SK-N-SH (cell line): ENCODE measurements around the gene SLC15A1. TPM values are rescaled to one million over a fixed set of nuclear protein-coding genes. Genes with fewer than 3 reads are reported as not detected.

Experiments
- CTCF ChIA-PET: fragments of 300-600, 350-600 bp; formaldehyde crosslinking; extraction: SDS; loops from one replicate; lab custom pipeline; 2021; lab: Yijun Ruan, JAX
- POLR2A ChIA-PET: fragments of 350-600 bp; sonication (Branson Sonifier 250); formaldehyde crosslinking; extraction: SDS; loops from one replicate; lab custom pipeline; 2020; ENCODE audit warnings: antibody characterized with exemption, inconsistent platforms; lab: Yijun Ruan, JAX
- DNase-seq: peaks from one replicate; pipeline ENCODE4 v3.0.0; 2012
- H2AFZ ChIP-seq: fragments of 200-600 bp; sonication (generic); 2 replicates; pipeline ENCODE4 v1.8.1; 2016; ENCODE audit warnings: antibody characterized with exemption, mild to moderate bottlenecking, low read depth
- H3F3A ChIP-seq: fragments of 200-600 bp; sonication (generic); replicated peaks from 2 replicates; pipeline ENCODE3; 2016; ENCODE audit warnings: antibody characterized with exemption, mild to moderate bottlenecking; ENCODE audit not compliant: insufficient read depth
- H3K27ac ChIP-seq, 2 experiments: fragments of 200-500 bp in 1 of 2; fragments of 200-600 bp in 1 of 2; sonication (Bioruptor generic) in 1 of 2; sonication (generic), shearing (Covaris generic) in 1 of 2; 2 replicates each; pipeline versions ENCODE4 v1.5.1 to v1.6.1; 2014 to 2016; ENCODE audit warnings: low read depth in 2 of 2, inconsistent platforms in 1 of 2, low read length in 1 of 2, mild to moderate bottlenecking in 1 of 2, mixed read lengths in 1 of 2
- H3K27me3 ChIP-seq: fragments of 200-600 bp; sonication (generic), shearing (Covaris generic); 2 replicates; pipeline ENCODE4 v1.6.1; 2016; ENCODE audit warnings: mixed run types; ENCODE audit not compliant: insufficient read depth
- H3K36me3 ChIP-seq, 2 experiments: fragments of 200-500 bp in 1 of 2; fragments of 200-600 bp in 1 of 2; sonication (Bioruptor generic) in 1 of 2; sonication (generic) in 1 of 2; replicated peaks in 1 of 2; 2 replicates each; pipeline versions ENCODE3 to v1.5.1; 2014 to 2016; ENCODE audit warnings: low read length in 1 of 2, mild to moderate bottlenecking in 1 of 2; ENCODE audit not compliant: insufficient read depth in 2 of 2, control insufficient read depth in 1 of 2
- H3K4me1 ChIP-seq, 2 experiments: fragments of 200-500 bp in 1 of 2; fragments of 200-600 bp in 1 of 2; sonication (Bioruptor generic) in 1 of 2; sonication (generic), shearing (Covaris generic) in 1 of 2; 2 replicates each; pipeline versions ENCODE4 v1.5.1 to v1.6.1; 2014 to 2016; ENCODE audit warnings: low read depth in 1 of 2, low read length in 1 of 2, mixed run types in 1 of 2; ENCODE audit not compliant: insufficient read depth in 2 of 2, control insufficient read depth in 1 of 2
- H3K4me2 ChIP-seq: fragments of 200-600 bp; sonication (generic), shearing (Covaris generic); 2 replicates; pipeline ENCODE4 v1.6.1; 2017; ENCODE audit warnings: mixed run types
- H3K4me3 ChIP-seq, 2 experiments: fragments of 200-500 bp in 1 of 2; fragments of 200-600 bp in 1 of 2; sonication (Bioruptor generic) in 1 of 2; sonication (generic), shearing (Covaris generic) in 1 of 2; 2 replicates each; pipeline versions ENCODE4 v1.5.1 to v1.8.1; 2014 to 2016; ENCODE audit warnings: low read depth in 2 of 2, inconsistent platforms in 1 of 2, low read length in 1 of 2, mild to moderate bottlenecking in 1 of 2, mixed read lengths in 1 of 2, moderate library complexity in 1 of 2
- H3K79me2 ChIP-seq: fragments of 200-600 bp; sonication (generic); 2 replicates; pipeline ENCODE4 v1.8.1; 2017; ENCODE audit warnings: mild to moderate bottlenecking; ENCODE audit not compliant: insufficient read depth
- H3K9ac ChIP-seq: fragments of 200-600 bp; sonication (generic); 2 replicates; pipeline ENCODE4 v1.6.1; 2017; ENCODE audit warnings: mixed run types
- H3K9me2 ChIP-seq: fragments of 200-600 bp; sonication (generic); 2 replicates; pipeline ENCODE4 v1.6.1; 2017; ENCODE audit warnings: mixed run types
- H3K9me3 ChIP-seq: fragments of 200-600 bp; sonication (generic); 2 replicates; pipeline ENCODE4 v1.6.1; 2017; ENCODE audit warnings: mixed run types, mild to moderate bottlenecking, moderate library complexity
- H4K20me1 ChIP-seq: fragments of 200-600 bp; sonication (generic); 2 replicates; pipeline ENCODE4 v1.6.1; 2017; ENCODE audit warnings: mild to moderate bottlenecking, mixed run types; ENCODE audit not compliant: insufficient read depth
- CHD2 ChIP-seq: fragments of 150-350 bp; IDR thresholded peaks from 2 replicates; pipeline ENCODE4 v1.6.1; 2018; ENCODE audit warnings: low read length; ENCODE audit not compliant: partially characterized antibody
- CTCF ChIP-seq: fragments of 200-600 bp; sonication (generic); IDR thresholded peaks from 2 replicates; pipeline ENCODE4 v1.6.1; 2017; ENCODE audit warnings: antibody characterized with exemption, mild to moderate bottlenecking, moderate library complexity
- ELF1 ChIP-seq: IDR thresholded peaks from 2 replicates; pipeline ENCODE4 v1.4.0; 2012
- EP300 ChIP-seq, 2 experiments: IDR thresholded peaks; 2 replicates each; pipeline versions ENCODE4 v1.4.0 to v1.6.1; 2012; ENCODE audit warnings: borderline replicate concordance in 1 of 2, low read depth in 1 of 2, low read length in 1 of 2
- EZH2phosphoT487 ChIP-seq: fragments of 200-600 bp; sonication (generic); IDR thresholded peaks from 2 replicates; pipeline ENCODE4 v1.6.1; 2017; ENCODE audit warnings: low read depth, mixed run types, mild to moderate bottlenecking, antibody characterized with exemption, moderate library complexity, borderline replicate concordance
- FOSL2 ChIP-seq: IDR thresholded peaks from 2 replicates; pipeline ENCODE4 v1.4.0; 2012; ENCODE audit warnings: low read depth, mild to moderate bottlenecking, moderate library complexity, borderline replicate concordance
- FOXJ3 ChIP-seq: sonication (generic); formaldehyde crosslinking; IDR thresholded peaks from 2 replicates; pipeline ENCODE4 v1.5.1; 2020; ENCODE audit warnings: mild to moderate bottlenecking, missing genetic modification reagents
- GATA2 ChIP-seq: sonication (generic); formaldehyde crosslinking; IDR thresholded peaks from 2 replicates; pipeline ENCODE4 v1.5.0; 2020; ENCODE audit warnings: mild to moderate bottlenecking, missing genetic modification reagents
- MEF2A ChIP-seq: IDR thresholded peaks from 2 replicates; pipeline ENCODE4 v1.4.0; 2012; ENCODE audit warnings: low read depth, borderline replicate concordance
- NFIC ChIP-seq: IDR thresholded peaks from 2 replicates; pipeline ENCODE4 v1.4.0; 2012; ENCODE audit warnings: borderline replicate concordance
- RFX5 ChIP-seq: IDR thresholded peaks from 2 replicates; pipeline ENCODE4 v1.6.1; 2012; ENCODE audit warnings: mild to moderate bottlenecking, improper control_type of control experiment, low read length
- RXRA ChIP-seq: IDR thresholded peaks from 2 replicates; pipeline ENCODE4 v1.4.0; 2012; ENCODE audit warnings: low read depth, mild to moderate bottlenecking, borderline replicate concordance
- SMC3 ChIP-seq: IDR thresholded peaks from 2 replicates; pipeline ENCODE4 v1.6.1; 2012; ENCODE audit warnings: low read depth, low read length, improper control_type of control experiment
- TEAD4 ChIP-seq: IDR thresholded peaks from 2 replicates; pipeline ENCODE4 v1.4.0; 2012; ENCODE audit warnings: mild to moderate bottlenecking, borderline replicate concordance; ENCODE audit not compliant: insufficient read depth
- USF2 ChIP-seq: fragments of 150-350 bp; IDR thresholded peaks from 2 replicates; pipeline ENCODE4 v1.6.1; 2017; ENCODE audit warnings: antibody characterized with exemption, low read length, low read depth, borderline replicate concordance
- YY1 ChIP-seq: IDR thresholded peaks from 2 replicates; pipeline ENCODE4 v1.4.0; 2012; ENCODE audit warnings: low read depth, mild to moderate bottlenecking
- WGBS: methylation state at CpG from one replicate; pipeline ENCODE4 v1.1.6; 2017; ENCODE audit warnings: low lambda C conversion rate; 5-methylcytosine and 5-hydroxymethylcytosine counted together
- polyA plus RNA-seq, 3 experiments: library from polyadenylated mRNA; depleted of rRNA; stranded (reverse); fragments of >200 nt; gene quantifications; 2 replicates each; pipeline ENCODE4 v1.2.3, GENCODE V29; 2012
- TF ChIP-seq, protein P1 (sequence below): IDR thresholded peaks from 2 replicates; pipeline ENCODE4 v1.4.0; 2012; ENCODE audit warnings: low read depth
- TF ChIP-seq, protein P2 (sequence below): fragments of 150-350 bp; IDR thresholded peaks from 2 replicates; pipeline ENCODE4 v1.6.1; 2016; ENCODE audit warnings: mild to moderate bottlenecking, low read depth, low read length

Gene SLC15A1
- polyA plus RNA-seq, 1 of the 3 experiments (the other 2 are of a cell fraction), result not detected

DNA sequence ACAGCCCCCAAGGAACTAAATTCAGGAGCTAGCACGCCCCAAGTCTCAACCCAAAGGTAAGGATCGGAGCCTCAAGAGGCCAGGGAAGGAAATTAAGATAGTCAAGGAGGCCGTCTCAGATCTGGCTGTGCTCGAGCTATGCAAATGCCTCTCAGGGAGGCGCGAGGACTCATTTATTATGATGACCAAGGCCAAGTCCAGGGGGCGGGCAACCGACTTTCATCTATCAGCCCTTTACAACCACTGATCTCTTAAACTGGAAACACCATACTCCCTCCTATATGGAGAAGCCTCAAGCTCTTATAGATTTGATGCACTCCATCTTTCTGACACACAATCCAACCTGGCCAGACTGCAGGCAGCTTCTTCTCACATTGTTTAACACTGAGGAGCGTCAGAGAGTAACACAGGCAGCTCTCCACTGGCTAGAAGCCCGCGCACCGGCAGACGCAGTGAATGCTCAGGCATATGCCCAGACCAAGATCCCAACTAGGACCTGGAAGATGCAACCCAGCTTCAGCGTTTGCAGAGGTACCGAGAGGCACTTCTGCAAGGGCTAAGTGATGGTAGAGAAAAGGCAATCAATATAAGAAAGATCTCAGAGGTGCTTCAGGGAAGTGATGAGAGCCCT, 9.6 kb upstream of the SLC15A1 start:
- Histone ChIP-seq H2AFZ (0 out of 2 replicates have a peak overlapping the region, but pooled peaks have one; percentile 22), H3K27me3 (peaks cover 7% of the 10 kb centered on the region; the same call in 1 of the 2 replicates), H3K9me2 (no peaks in the 10 kb centered on the region), H3K9me3 (no peaks in the 10 kb centered on the region), H4K20me1 (no peaks in the 10 kb centered on the region), H3K4me2 (peak overlapping the region; percentile 60), H3K9ac (no peak overlapping the region), H3K79me2 (no peaks in the 10 kb centered on the region), H3K4me1 (no peaks in the 10 kb centered on the region), H3K4me3 (peak overlapping the region in 1 of 2 experiments; percentile 12; a peak in 1 of 4 replicates), H3K27ac (no peak overlapping the region), H3K36me3 (no peaks in the 10 kb centered on the region), H3F3A (no peaks in the 10 kb centered on the region)
- no peak for TF ChIP-seq FOSL2
- no peak for TF ChIP-seq EZH2phosphoT487
- TF ChIP-seq ELF1, result no peak
- no peak for TF ChIP-seq RFX5
- TF ChIP-seq, protein P1, sequence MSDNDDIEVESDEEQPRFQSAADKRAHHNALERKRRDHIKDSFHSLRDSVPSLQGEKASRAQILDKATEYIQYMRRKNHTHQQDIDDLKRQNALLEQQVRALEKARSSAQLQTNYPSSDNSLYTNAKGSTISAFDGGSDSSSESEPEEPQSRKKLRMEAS, result no peak
- TF ChIP-seq NFIC, result no peak
- TF ChIP-seq GATA2 (CRISPR knock-in tag), result no peak
- TF ChIP-seq YY1, result no peak
- no peak for TF ChIP-seq CTCF
- no peak for TF ChIP-seq RXRA
- POLR2A ChIA-PET, result no interaction called here
- DNase-seq, result no peak
- WGBS, result 82% methylated on average over 14 of the region's 15 CpGs
- CTCF ChIA-PET, result interaction anchor here (0.6 to 1.2 kb wide), 2 partner anchors 272 to 466 kb away, joined by 3 read pairs; no protein-coding TSS in a partner anchor

DNA sequence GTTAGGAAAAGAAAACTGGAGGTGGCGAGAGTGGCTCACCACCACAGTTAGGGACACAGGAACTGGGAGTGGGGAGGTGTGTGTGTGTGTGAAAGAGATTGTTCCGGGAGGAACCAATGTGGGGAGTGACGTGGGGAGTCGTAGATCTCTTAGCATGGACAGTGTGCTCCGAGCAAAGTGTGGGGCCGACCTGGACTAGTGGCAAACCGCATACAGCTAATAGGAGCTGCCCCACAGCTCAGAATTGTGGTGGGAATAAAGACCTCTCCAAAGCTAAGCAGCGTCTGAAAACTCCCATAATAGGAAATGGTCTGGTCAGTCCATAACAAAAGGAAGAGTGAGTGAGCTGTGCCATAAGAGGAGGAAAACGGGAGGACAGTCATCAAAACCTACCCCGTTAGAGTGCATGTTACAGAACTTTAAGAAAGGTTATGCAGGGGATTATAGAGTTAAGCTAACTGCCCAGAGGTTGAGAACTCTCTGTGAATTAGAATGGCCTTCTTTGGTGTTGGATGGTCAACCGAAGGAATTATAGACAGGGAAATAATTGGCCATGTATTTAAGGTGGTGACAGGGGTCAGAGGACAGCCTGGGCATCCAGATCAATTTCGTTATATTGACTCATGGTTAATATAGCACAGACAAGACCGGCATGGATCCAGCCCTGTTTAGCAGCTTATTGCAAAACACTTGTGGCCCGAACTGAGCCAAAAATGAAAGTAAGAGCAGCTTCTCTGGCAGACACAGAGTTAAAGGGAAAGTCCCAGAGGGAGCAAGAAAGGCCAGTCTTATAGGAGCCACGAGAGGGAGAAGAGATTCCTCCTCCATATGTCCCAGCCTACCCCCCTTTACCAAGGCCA, 8.9 kb upstream of the SLC15A1 start:
- Histone ChIP-seq H3K9me3 (no peaks in the 10 kb centered on the region), H3K9me2 (no peaks in the 10 kb centered on the region), H3K27me3 (peaks cover 2% of the 10 kb centered on the region; the same call in 1 of the 2 replicates), H3K4me1 (no peaks in the 10 kb centered on the region), H3K9ac (no peak overlapping the region), H4K20me1 (no peaks in the 10 kb centered on the region), H3F3A (no peaks in the 10 kb centered on the region), H3K79me2 (no peaks in the 10 kb centered on the region), H3K4me3 (peak overlapping the region in 1 of 2 experiments; percentile 12; a peak in 1 of 4 replicates), H3K4me2 (peak overlapping the region; percentile 60), H3K27ac (no peak overlapping the region), H2AFZ (0 out of 2 replicates have a peak overlapping the region, but pooled peaks have one; percentile 22), H3K36me3 (no peaks in the 10 kb centered on the region)
- no peak for DNase-seq
- 63% methylated on average over 15 of the region's 15 CpGs for WGBS
- POLR2A ChIA-PET, result no interaction called here
- CTCF ChIA-PET, result interaction anchor here (0.6 to 1.4 kb wide), 3 partner anchors 88 to 467 kb away, joined by 3 read pairs; no protein-coding TSS in a partner anchor
- TF ChIP-seq, protein P2, sequence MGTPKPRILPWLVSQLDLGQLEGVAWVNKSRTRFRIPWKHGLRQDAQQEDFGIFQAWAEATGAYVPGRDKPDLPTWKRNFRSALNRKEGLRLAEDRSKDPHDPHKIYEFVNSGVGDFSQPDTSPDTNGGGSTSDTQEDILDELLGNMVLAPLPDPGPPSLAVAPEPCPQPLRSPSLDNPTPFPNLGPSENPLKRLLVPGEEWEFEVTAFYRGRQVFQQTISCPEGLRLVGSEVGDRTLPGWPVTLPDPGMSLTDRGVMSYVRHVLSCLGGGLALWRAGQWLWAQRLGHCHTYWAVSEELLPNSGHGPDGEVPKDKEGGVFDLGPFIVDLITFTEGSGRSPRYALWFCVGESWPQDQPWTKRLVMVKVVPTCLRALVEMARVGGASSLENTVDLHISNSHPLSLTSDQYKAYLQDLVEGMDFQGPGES, result no peak
- TF ChIP-seq ELF1 (no peak), CHD2 (no peak), SMC3 (no peak), RFX5 (no peak), FOXJ3 (CRISPR knock-in tag) (no peak), USF2 (no peak), NFIC (no peak), TEAD4 (no peak), CTCF (no peak), EP300 (IDR thresholded peaks at IDR 0.05; ENCODE audit: borderline replicate concordance in 1 of 2, low read depth in 1 of 2, low read length in 1 of 2) (no peak), MEF2A (no peak)
